Tibial nerve (tissue), 4 donors: ENCODE results near the gene NSUN2. TPM values are rescaled to one million over a fixed set of nuclear protein-coding genes. Genes with fewer than 3 reads are reported as not detected.

ENCODE experiments used
- DNase-seq, 2 donors: peaks; one replicate each; pipeline ENCODE4 v3.0.0-alpha.2; 2019; ENCODE audit warnings: low spot score in 2 of 2
- H3K27ac ChIP-seq, 4 donors: fragments of 200-600 bp; sonication (generic) in 3 of 4; one replicate each; pipeline ENCODE4 v1.5.1; 2017 to 2019; ENCODE audit warnings: mild to moderate bottlenecking in 1 of 4
- H3K27me3 ChIP-seq, 2 donors: fragments of 200-600 bp; sonication (generic) in 1 of 2; one replicate each; pipeline versions ENCODE4 v1.5.1 to v1.6.0; 2017 to 2019
- H3K36me3 ChIP-seq, 3 donors: fragments of 200-600 bp; sonication (generic); one replicate each; pipeline ENCODE4 v1.5.1; 2018 to 2019
- H3K4me1 ChIP-seq, 4 donors: fragments of 200-600 bp; sonication (generic) in 3 of 4; one replicate each; pipeline ENCODE4 v1.5.1; 2017 to 2019
- H3K4me3 ChIP-seq, 4 donors: fragments of 200-600 bp; sonication (generic) in 3 of 4; one replicate each; pipeline ENCODE4 v1.5.1; 2017 to 2019; ENCODE audit warnings: mild to moderate bottlenecking in 1 of 4, moderate library complexity in 1 of 4
- H3K9me3 ChIP-seq, 4 donors: fragments of 200-600 bp; sonication (generic) in 3 of 4; one replicate each; pipeline ENCODE4 v1.5.1; 2017 to 2019
- EP300 ChIP-seq, 2 donors: sonication (generic); formaldehyde crosslinking; IDR thresholded peaks; one replicate each; pipeline ENCODE4 v1.6.1; 2017; ENCODE audit warnings: antibody characterized with exemption in 2 of 2, mild to moderate bottlenecking in 1 of 2
- POLR2A ChIP-seq, 2 donors: fragments of 450-650 bp; IDR thresholded peaks; one replicate each; pipeline ENCODE4 v1.6.1; 2017; ENCODE audit warnings: antibody characterized with exemption in 2 of 2, mild to moderate bottlenecking in 2 of 2, moderate library complexity in 2 of 2
- WGBS, 2 donors: methylation state at CpG; one replicate each; pipeline ENCODE4 v1.1.5; 2018; 5-methylcytosine and 5-hydroxymethylcytosine counted together
- total RNA-seq, 4 donors: library from RNA; depleted of rRNA; stranded (reverse); fragments of >200 nt; gene quantifications; one replicate each; pipeline ENCODE4 v1.1.0, GENCODE V29; 2016
- TF ChIP-seq, protein P1 (sequence below), 5 experiments: fragments of 200-600 bp in 3 of 5; fragments of 450-650 bp in 2 of 5; sonication (generic) in 3 of 5; IDR thresholded peaks; one replicate each; pipeline ENCODE4 v1.5.1; 2016 to 2019; ENCODE audit warnings: antibody characterized with exemption in 5 of 5, mild to moderate bottlenecking in 3 of 5, moderate library complexity in 2 of 5

The NSUN2 gene
- total RNA-seq, 4 donors from 2014 or later: 43.5 to 73.5 (median 58.5) TPM

- TF ChIP-seq POLR2A (IDR thresholded peaks at IDR 0.05) (no peak), EP300 (IDR thresholded peaks at IDR 0.05) (no peak)
- TF ChIP-seq, protein P1, sequence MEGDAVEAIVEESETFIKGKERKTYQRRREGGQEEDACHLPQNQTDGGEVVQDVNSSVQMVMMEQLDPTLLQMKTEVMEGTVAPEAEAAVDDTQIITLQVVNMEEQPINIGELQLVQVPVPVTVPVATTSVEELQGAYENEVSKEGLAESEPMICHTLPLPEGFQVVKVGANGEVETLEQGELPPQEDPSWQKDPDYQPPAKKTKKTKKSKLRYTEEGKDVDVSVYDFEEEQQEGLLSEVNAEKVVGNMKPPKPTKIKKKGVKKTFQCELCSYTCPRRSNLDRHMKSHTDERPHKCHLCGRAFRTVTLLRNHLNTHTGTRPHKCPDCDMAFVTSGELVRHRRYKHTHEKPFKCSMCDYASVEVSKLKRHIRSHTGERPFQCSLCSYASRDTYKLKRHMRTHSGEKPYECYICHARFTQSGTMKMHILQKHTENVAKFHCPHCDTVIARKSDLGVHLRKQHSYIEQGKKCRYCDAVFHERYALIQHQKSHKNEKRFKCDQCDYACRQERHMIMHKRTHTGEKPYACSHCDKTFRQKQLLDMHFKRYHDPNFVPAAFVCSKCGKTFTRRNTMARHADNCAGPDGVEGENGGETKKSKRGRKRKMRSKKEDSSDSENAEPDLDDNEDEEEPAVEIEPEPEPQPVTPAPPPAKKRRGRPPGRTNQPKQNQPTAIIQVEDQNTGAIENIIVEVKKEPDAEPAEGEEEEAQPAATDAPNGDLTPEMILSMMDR (IDR thresholded peaks at IDR 0.05): no peak
- DNase-seq: no peak
- peaks cover 0 to 99% (median 36%) of the 10 kb centered on the region in 3 donors for H3K36me3 ChIP-seq
- WGBS, 2 donors: 88 to 97% methylated on average over 5 of the region's 5 CpGs
- no peak overlapping the region for H3K4me3 ChIP-seq
- H3K4me1 ChIP-seq: no peaks in the 10 kb centered on the region
- no peaks in the 10 kb centered on the region for H3K9me3 ChIP-seq
- H3K27me3 ChIP-seq: no peaks in the 10 kb centered on the region
- no peak overlapping the region for H3K27ac ChIP-seq
These were observed 29.2 kb downstream of the NSUN2 start for GRCh38 chr5:6603643-6604042.

- H3K36me3 ChIP-seq: peaks cover 0 to 98% (median 34%) of the 10 kb centered on the region in 3 donors
- TF ChIP-seq, protein P1 (IDR thresholded peaks at IDR 0.05): no peak
- TF ChIP-seq EP300 (IDR thresholded peaks at IDR 0.05) (no peak), POLR2A (IDR thresholded peaks at IDR 0.05) (no peak)
- no peak overlapping the region for H3K27ac ChIP-seq
- H3K4me1 ChIP-seq: no peaks in the 10 kb centered on the region
- H3K9me3 ChIP-seq: no peaks in the 10 kb centered on the region
- DNase-seq: no peak
- 89 to 93% methylated on average over 7 of the region's 7 CpGs for WGBS, 2 donors
- H3K4me3 ChIP-seq: no peak overlapping the region
- H3K27me3 ChIP-seq: no peaks in the 10 kb centered on the region
These were observed 30.4 kb downstream of the NSUN2 start for GRCh38 chr5:6602441-6602840.

DNA sequence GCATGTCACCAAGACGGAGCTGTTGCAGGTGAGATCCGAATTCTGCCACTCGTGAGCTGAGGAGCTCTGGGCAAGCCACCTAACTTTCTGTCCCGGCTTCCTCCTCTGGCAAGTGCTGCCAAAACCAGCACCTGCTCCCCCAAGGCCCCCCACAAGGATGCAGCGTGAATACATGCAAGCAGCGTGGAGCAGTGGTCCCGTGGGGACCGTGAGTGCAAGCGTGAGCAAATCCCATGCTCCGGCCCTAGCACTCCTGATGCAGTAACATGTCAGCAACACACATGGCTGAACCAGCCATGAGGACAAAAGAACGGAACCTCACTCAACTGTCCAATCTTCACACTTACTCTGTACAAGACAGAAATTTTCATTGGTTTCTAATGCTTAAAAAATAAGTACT is 31.0 kb downstream of the NSUN2 start:
- Histone ChIP-seq H3K4me3 (no peak overlapping the region), H3K36me3 (peaks cover 0 to 98% (median 34%) of the 10 kb centered on the region in 3 donors), H3K27me3 (no peaks in the 10 kb centered on the region), H3K27ac (no peak overlapping the region), H3K9me3 (no peaks in the 10 kb centered on the region), H3K4me1 (no peaks in the 10 kb centered on the region)
- WGBS, 2 donors: 93 to 94% methylated on average over 11 of the region's 11 CpGs
- no peak for DNase-seq
- TF ChIP-seq, protein P1 (IDR thresholded peaks at IDR 0.05): no peak
- no peak for TF ChIP-seq POLR2A (IDR thresholded peaks at IDR 0.05)
- no peak for TF ChIP-seq EP300 (IDR thresholded peaks at IDR 0.05)

DNA sequence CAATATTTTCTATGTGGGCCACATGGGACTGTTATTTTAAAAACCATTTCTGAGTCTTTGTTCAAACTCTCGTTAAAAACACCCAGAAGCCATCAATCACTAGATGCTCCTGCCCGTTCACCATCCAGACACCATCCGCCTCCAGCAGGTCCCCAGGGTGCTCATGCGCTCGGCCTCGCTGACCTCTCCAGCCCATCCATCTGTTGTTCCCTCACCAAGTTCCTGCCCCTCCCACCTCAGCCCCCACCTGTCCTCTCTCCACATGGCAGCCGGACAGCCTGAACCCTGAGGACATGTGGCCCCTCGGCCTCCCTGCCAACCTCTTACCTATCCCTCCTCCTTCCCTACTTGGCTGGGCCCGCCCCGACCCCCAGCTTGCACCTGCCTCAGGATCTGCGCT is 31.6 kb downstream of the NSUN2 start:
- no peaks in the 10 kb centered on the region for H3K27me3 ChIP-seq
- no peaks in the 10 kb centered on the region for H3K4me1 ChIP-seq
- H3K9me3 ChIP-seq: no peaks in the 10 kb centered on the region
- TF ChIP-seq EP300 (IDR thresholded peaks at IDR 0.05): no peak
- TF ChIP-seq, protein P1 (IDR thresholded peaks at IDR 0.05): no peak
- TF ChIP-seq POLR2A (IDR thresholded peaks at IDR 0.05): no peak
- 87 to 89% methylated on average over 11 of the region's 11 CpGs for WGBS, 2 donors
- H3K4me3 ChIP-seq: no peak overlapping the region
- H3K36me3 ChIP-seq: peaks cover 0 to 98% (median 34%) of the 10 kb centered on the region in 3 donors
- DNase-seq: no peak
- no peak overlapping the region for H3K27ac ChIP-seq

- TF ChIP-seq, protein P1 (IDR thresholded peaks at IDR 0.05): no peak
- TF ChIP-seq EP300 (IDR thresholded peaks at IDR 0.05) (no peak), POLR2A (IDR thresholded peaks at IDR 0.05) (no peak)
- H3K27me3 ChIP-seq: no peaks in the 10 kb centered on the region
- H3K36me3 ChIP-seq: peaks cover 0 to 94% (median 26%) of the 10 kb centered on the region in 3 donors
- DNase-seq: no peak
- H3K4me3 ChIP-seq: no peak overlapping the region
- H3K9me3 ChIP-seq: no peaks in the 10 kb centered on the region
- WGBS, 2 donors: 75 to 78% methylated on average over 8 of the region's 8 CpGs
- no peak overlapping the region for H3K27ac ChIP-seq
- H3K4me1 ChIP-seq: no peaks in the 10 kb centered on the region
These were observed 33.1 kb downstream of the NSUN2 start for GRCh38 chr5:6599739-6600138.
